ENCODE data around the gene RAPGEF1.
A peak's percentile ranks its signal among the peaks of the same experiment; 100 is the strongest.

The RAPGEF1 gene

GRCh38 chr9:131738293-131739132 is 1.4 kb downstream of the RAPGEF1 start:
- H3K9me3 ChIP-seq (ENCODE audit: severe bottlenecking) = no peaks in the 10 kb centered on the region
- H3K36me3 ChIP-seq (ENCODE audit: low read depth) = 0 out of 2 replicates have a peak, but pooled peaks cover 5% of the 10 kb centered on the region
- peaks cover 26% of the 10 kb centered on the region for H3K4me1 ChIP-seq (ENCODE audit: insufficient read depth, poor library complexity, severe bottlenecking)
- no peak for DNase-seq (ENCODE audit: low spot score)
- TF ChIP-seq CTCF (IDR thresholded peaks at IDR 0.05; ENCODE audit: poor library complexity, severe bottlenecking) = no peak
- peak overlapping the region; percentile 58 for H3K27ac ChIP-seq (ENCODE audit: poor library complexity, severe bottlenecking)
- peak overlapping the region; percentile 99 for H3K4me3 ChIP-seq (ENCODE audit: severe bottlenecking)
- peak; percentile 68 for ATAC-seq (ENCODE audit: low read depth)
- H3K27me3 ChIP-seq (ENCODE audit: insufficient read depth, poor library complexity, severe bottlenecking) = no peaks in the 10 kb centered on the region

- peaks cover 34% of the 10 kb centered on the region for H3K4me1 ChIP-seq (ENCODE audit: insufficient read depth, poor library complexity, severe bottlenecking)
- H3K27me3 ChIP-seq (ENCODE audit: insufficient read depth, poor library complexity, severe bottlenecking) = no peaks in the 10 kb centered on the region
- ATAC-seq (ENCODE audit: low read depth) (no peak), DNase-seq (ENCODE audit: low spot score) (no peak)
- H3K9me3 ChIP-seq (ENCODE audit: severe bottlenecking) = no peaks in the 10 kb centered on the region
- no peak overlapping the region for H3K27ac ChIP-seq (ENCODE audit: poor library complexity, severe bottlenecking)
- no peak overlapping the region for H3K4me3 ChIP-seq (ENCODE audit: severe bottlenecking)
- TF ChIP-seq CTCF (IDR thresholded peaks at IDR 0.05; ENCODE audit: poor library complexity, severe bottlenecking) = no peak
- 0 out of 2 replicates have a peak, but pooled peaks cover 5% of the 10 kb centered on the region for H3K36me3 ChIP-seq (ENCODE audit: low read depth)
These were observed 2.5 kb downstream of the RAPGEF1 start for GRCh38 chr9:131737426-131737825.

GRCh38 chr9:131736431-131736830 is 3.4 kb downstream of the RAPGEF1 start:
- Histone ChIP-seq H3K27ac (ENCODE audit: poor library complexity, severe bottlenecking) (no peak overlapping the region), H3K4me3 (ENCODE audit: severe bottlenecking) (no peak overlapping the region), H3K27me3 (ENCODE audit: insufficient read depth, poor library complexity, severe bottlenecking) (no peaks in the 10 kb centered on the region), H3K4me1 (ENCODE audit: insufficient read depth, poor library complexity, severe bottlenecking) (peaks cover 44% of the 10 kb centered on the region), H3K9me3 (ENCODE audit: severe bottlenecking) (no peaks in the 10 kb centered on the region), H3K36me3 (ENCODE audit: low read depth) (0 out of 2 replicates have a peak, but pooled peaks cover 5% of the 10 kb centered on the region)
- TF ChIP-seq CTCF (IDR thresholded peaks at IDR 0.05; ENCODE audit: poor library complexity, severe bottlenecking) = no peak
- DNase-seq (ENCODE audit: low spot score) = no peak
- no peak for ATAC-seq (ENCODE audit: low read depth)

GRCh38 chr9:131735238-131736128 is 4.4 kb downstream of the RAPGEF1 start:
- Histone ChIP-seq H3K36me3 (ENCODE audit: low read depth) (0 out of 2 replicates have a peak, but pooled peaks cover 5% of the 10 kb centered on the region), H3K9me3 (ENCODE audit: severe bottlenecking) (no peaks in the 10 kb centered on the region), H3K27ac (ENCODE audit: poor library complexity, severe bottlenecking) (peak overlapping the region; percentile 88), H3K27me3 (ENCODE audit: insufficient read depth, poor library complexity, severe bottlenecking) (no peaks in the 10 kb centered on the region), H3K4me3 (ENCODE audit: severe bottlenecking) (no peak overlapping the region), H3K4me1 (ENCODE audit: insufficient read depth, poor library complexity, severe bottlenecking) (peaks cover 51% of the 10 kb centered on the region)
- TF ChIP-seq CTCF (IDR thresholded peaks at IDR 0.05; ENCODE audit: poor library complexity, severe bottlenecking) = no peak
- DNase-seq (ENCODE audit: low spot score) (no peak), ATAC-seq (ENCODE audit: low read depth) (no peak)

Data from RWPE2 (cell line).